Stimulated activated CD4-positive, alpha-beta T cell treated with anti-CD3 and anti-CD28 coated beads, TNF-alpha, amount 100 ng/mL, for 24 hours (primary cell): ENCODE measurements around the gene CDK5R1.

Experiments
- DNase-seq, 3 experiments: peaks; one replicate each; pipeline ENCODE4 v3.0.0-alpha.2; 2020; ENCODE audit warnings: low read depth in 3 of 3

Gene CDK5R1

DNA sequence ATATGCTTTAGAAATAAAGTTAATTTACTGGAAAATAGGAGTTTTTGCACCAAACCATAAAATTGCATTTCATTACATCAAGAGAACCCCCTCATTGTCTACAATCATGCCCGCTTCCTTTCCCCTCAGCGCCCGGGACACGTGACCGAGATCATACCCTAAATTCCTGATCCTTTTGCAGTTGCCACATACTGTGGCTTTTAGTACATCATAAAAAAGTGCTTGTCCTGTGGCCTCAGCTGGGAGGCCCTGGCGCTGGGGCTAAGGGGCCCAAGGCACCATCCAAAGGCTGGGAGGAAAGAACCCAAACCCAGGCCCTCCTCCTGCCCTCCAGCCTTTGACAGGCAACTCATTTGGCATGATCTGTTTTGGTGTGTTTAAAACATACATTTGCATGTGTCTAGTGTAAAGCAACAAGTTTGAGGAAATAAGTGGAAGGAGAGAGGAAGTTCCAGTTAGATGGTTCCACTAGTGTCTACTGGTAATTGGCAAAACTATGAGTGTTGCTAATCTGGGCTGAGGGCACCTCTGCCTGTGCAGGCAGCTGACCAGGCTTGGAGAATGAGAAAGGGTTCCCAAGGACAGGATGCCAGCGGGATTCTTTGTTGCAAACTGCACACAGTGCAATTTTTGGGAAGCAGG is 6.0 kb downstream of the CDK5R1 start:
- no peak for DNase-seq

- no peak for DNase-seq
Observed at GRCh38 chr17:32493571-32493970, 6.8 kb downstream of the CDK5R1 start.

DNA sequence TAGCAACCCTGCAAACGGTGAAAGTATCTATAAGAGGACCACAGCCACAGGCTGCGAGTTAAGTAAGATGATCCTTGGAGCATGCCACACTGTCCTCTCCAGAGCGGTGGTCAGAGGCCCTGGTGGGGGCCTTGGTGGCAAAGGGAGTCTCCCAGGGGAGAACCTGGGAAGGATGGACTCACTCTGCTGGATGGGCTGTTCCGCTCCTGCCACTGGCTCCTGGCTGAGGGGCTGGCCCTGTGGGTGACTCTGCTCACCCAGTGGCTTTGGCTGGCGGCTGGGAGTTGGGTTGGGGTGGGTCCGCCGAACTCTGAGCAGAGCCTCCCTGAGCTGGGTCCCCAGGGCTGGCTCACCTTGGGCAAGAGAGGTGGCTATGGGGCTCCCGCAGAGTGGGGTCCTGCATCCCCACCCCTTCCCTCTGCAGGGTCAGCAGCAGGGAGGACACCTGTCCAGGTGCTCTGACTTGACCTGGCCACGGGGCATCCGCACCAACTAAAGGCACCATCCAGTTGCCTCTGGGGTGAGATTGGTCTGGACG is 7.3 kb downstream of the CDK5R1 start:
- no peak for DNase-seq

DNA sequence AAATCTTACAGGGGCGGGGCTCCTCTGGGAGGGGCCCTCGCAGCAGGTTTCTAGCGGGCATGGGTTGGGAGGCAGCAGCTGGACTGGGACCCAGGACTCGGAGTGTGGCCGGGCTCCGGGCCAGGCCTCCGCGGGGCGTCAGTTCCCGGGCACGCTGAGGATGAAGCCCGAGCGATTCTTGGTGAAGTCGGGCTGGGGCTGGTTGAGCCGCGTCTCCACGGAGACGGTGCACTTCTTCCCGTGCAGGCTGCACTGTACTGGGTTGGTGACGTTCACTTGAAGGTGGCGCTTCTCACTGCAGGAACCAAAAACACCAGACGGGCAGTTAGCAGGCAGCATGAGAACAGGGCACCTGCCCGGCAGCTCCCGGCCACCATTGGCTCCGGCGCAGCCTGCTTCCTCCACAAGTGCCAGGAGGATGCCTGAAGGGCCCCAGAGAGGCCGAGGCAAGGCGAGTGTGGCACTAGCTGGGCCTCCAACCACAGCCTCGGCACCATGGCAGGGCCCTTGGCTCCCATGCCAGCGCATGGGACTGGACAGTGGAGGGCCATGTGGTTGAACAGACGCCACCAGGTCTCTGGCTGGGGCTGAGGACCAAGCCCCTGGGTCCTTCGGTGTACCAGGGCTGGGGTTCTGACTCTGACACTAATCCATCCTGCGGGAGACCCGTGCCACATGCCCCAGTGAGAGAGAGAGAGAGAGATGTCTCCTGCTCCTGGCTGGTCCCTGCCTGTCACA is 8.0 kb downstream of the CDK5R1 start:
- DNase-seq: no peak

DNA sequence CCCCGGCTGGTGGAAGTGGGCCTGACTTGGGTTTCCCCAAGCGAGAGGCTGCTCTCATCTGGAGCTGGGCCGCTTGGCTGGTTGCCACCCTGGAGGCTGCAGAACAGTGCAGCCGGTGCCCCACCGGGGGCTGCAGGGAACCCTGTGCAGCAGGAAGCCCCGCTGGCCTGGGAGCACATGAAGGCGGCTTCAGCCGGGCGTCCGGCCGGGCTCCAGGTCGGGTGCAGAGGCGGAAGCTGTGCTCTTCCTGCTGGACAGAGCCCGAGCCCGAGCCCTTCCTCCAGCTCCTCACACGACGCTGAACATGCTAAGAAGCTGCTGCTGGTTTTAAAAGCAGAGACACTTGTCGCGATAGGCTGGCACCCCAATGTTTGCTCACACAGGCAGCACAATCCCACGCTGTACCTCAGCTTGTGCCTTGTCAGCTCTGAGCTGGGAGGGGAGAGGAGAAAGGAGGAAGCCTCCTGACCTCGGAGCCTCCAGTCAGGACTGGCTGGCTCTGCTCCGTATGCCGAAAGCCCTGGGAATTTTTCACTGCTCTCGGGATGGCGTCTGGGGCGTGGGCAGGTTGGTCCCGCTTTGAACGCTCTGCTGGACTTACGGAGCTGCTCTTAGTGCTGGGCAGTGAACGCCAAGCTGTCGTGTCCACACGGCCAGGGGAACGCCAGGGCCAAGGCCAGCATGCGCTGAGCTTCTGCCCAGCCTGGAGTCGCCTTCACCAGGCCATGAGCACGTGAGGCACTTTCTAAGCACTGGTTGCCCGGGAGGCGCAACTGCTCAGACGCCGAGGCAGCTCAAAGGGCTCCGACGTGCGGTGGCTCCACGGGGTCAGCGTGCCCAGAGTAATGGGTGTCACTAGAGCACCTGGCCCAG is 8.8 kb downstream of the CDK5R1 start:
- DNase-seq: no peak

GRCh38 chr17:32496395-32497073 is 9.7 kb downstream of the CDK5R1 start:
- DNase-seq: no peak

GRCh38 chr17:32497431-32498205 is 10.8 kb downstream of the CDK5R1 start:
- DNase-seq: no peak

DNA sequence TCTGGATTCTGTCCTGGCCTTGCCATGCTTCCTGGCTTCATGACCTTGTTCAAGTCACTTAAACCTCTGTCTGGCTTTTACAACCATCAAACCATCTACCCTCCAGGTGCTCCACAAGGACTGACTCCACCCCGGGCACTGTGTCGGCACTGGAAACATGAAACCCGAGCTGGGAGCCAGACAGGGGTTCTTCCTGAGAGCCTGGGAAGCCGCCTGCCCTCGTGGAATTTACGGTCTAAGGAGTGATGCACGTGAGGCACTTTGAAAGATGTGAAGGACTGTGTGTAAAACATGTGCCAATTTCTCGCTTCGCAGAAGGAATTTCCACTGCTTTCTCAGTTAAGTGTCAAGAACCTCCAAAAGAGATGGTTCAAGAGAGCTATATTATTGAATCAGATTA is 11.6 kb downstream of the CDK5R1 start:
- no peak for DNase-seq

DNA sequence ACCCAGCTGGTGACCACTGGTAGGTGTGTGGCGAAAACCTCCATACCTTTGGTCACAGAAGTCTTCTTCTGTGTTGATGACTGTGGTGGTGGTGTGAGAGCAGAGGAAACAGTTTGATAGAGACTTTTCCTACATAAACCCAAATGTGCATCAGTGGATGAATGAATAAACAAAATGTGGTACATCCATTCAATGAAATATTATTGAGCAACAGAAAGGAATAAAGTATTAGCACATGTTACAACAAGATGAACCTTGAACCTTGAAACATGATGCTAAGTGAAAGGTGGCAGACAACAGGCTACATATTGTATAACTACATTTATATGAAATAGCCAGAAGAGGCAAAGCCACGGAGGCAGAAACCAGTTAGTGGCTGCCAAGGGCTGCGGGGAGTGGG is 15.2 kb downstream of the CDK5R1 start:
- DNase-seq: no peak

GRCh38 chr17:32502710-32503109 is 15.9 kb downstream of the CDK5R1 start:
- no peak for DNase-seq

DNA sequence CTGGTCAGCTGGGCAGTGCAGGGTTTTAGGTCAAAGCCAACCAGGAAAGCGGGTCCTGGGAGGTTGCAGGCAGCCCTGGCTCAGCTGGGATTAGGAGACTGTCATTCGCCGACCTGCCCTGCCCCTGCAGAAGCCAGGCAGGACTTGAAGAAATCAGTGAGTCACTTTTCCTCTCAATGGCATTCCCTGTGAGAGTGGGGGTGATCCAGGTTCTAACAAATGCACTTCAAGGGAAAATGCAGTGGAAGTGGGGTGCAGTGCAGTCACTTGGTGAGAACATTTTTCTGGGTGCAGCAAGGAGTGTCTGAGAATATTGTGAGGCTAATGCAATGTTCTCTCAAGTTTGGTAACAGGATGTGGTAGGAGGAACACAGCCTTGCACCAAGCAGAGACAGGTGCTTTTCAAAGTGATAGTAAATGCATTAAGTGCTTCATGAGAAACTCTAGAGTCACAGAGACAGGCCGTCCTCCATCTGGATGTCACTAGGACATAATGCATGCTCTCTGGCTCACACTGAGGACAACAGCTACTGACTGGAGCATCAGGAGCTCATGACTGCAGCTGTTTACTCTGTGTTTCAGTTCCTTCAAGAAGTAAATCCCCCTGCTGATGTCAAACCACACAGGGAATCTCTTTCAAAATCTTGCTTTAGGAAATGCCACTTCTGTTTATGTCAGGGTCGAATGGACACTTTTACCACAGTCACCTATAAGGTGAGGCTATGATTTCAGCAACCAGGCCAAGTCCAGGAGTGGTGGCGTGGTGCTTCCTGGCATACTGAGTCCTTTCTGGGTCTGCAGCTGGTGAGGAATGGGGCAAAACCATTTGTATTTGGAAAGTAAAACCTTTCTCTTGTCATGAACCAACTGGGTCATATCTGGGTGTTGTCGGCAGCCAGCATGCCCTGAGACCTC is 16.7 kb downstream of the CDK5R1 start:
- no peak for DNase-seq

- no peak for DNase-seq
Observed at GRCh38 chr17:32504166-32504990, 17.6 kb downstream of the CDK5R1 start.

DNA sequence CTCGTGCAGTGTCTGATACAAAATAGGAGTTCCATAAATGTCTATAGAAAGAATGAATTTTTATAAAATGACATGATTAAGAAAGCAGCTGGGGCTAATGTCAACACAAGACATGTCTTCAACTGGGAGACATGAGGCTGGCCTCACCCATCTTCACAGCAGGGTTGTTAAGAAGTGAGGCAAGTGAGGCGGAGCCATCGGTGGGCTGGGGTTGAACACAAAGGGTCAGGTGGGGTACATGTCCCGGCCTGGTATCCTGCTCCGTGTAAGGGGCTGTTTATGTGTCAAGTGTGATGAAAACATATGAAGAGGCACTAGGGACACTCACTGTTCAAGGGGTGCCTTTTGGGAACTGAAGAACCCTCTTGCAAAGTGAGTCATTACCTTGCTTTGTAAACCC is 22.1 kb downstream of the CDK5R1 start:
- no peak for DNase-seq

- no peak for DNase-seq
Observed at GRCh38 chr17:32510466-32510865, 23.7 kb downstream of the CDK5R1 start.

- DNase-seq: no peak
Observed at GRCh38 chr17:32512328-32512727, 25.5 kb downstream of the CDK5R1 start.

- DNase-seq: no peak
Observed at GRCh38 chr17:32513579-32513978, 26.8 kb downstream of the CDK5R1 start.

DNA sequence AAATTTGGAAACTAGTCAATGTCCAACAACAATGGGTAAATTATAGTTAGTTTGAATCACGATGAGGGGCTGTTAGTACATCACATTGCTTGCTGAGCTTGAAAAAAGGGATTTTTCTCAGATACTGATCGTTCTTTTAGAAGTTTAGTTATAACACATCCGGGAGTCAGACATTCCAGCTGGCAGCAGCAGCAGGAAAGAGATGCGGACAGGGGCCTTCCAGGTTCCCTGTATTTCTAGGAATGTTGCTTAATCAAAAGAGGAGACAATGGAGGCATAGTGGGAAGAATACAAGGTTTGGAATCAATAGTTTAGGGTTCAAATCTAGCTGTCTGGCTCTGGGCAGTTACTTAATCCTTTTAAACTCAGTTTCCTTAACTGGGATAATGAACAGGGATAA is 27.8 kb downstream of the CDK5R1 start:
- DNase-seq: no peak

DNA sequence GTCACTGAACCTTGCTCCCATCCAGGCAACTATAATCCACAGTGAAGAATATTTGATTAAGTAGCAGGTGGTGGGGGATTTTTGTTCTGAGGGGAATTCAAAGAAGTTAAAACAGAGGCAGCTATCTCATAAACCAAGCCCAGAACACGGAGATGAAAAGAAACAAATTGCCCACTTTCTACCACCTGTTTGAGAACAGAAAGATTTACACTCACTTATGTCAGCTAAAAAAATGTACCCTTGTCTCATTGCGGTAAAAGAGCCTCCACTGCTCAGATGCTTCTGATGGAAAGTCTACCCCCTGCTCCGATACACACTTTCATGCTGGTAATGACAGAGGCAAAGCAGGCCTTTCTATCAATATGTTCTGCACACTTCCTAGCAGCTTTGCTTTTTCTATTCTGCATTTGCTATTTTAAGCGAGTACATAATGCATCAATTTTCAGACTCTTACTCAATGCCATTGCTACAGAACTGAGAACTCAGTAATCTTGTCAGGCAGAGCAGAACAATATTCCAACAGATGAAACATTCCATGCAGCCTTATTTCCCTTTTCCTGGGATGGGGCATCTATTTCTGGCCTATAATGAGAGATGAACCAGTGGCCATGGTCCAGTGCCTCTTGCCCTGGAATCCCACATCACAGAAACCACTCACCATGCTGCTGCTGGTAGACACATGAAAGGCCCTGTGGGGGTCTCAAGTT is 29.0 kb downstream of the CDK5R1 start:
- DNase-seq: no peak
